Stomach (tissue), 4 donors: ENCODE data around the gene PTOV1.

Source experiments
- EP300 ChIP-seq: sonication (generic); formaldehyde crosslinking; IDR thresholded peaks from one replicate; pipeline ENCODE4 v1.6.1; 2017; ENCODE audit warnings: antibody characterized with exemption
- POLR2A ChIP-seq, 4 donors: fragments of 450-650 bp; IDR thresholded peaks; one replicate each; pipeline ENCODE4 v1.6.1; 2016; ENCODE audit warnings: antibody characterized with exemption in 4 of 4, control low read depth in 2 of 4, mild to moderate bottlenecking in 1 of 4, moderate library complexity in 1 of 4
- POLR2AphosphoS5 ChIP-seq, 3 donors: sonication (generic); formaldehyde crosslinking; IDR thresholded peaks; one replicate each; pipeline ENCODE4 v1.6.1; 2016; ENCODE audit warnings: antibody characterized with exemption in 3 of 3
- TF ChIP-seq, protein P1 (sequence below), 7 experiments: fragments of 450-650 bp in 4 of 7; fragments of 200-600 bp in 3 of 7; sonication (generic) in 3 of 7; IDR thresholded peaks; one replicate each; pipeline ENCODE4 v1.5.1; 2016 to 2019; ENCODE audit warnings: antibody characterized with exemption in 7 of 7, control low read depth in 2 of 7, mild to moderate bottlenecking in 1 of 7

DNA sequence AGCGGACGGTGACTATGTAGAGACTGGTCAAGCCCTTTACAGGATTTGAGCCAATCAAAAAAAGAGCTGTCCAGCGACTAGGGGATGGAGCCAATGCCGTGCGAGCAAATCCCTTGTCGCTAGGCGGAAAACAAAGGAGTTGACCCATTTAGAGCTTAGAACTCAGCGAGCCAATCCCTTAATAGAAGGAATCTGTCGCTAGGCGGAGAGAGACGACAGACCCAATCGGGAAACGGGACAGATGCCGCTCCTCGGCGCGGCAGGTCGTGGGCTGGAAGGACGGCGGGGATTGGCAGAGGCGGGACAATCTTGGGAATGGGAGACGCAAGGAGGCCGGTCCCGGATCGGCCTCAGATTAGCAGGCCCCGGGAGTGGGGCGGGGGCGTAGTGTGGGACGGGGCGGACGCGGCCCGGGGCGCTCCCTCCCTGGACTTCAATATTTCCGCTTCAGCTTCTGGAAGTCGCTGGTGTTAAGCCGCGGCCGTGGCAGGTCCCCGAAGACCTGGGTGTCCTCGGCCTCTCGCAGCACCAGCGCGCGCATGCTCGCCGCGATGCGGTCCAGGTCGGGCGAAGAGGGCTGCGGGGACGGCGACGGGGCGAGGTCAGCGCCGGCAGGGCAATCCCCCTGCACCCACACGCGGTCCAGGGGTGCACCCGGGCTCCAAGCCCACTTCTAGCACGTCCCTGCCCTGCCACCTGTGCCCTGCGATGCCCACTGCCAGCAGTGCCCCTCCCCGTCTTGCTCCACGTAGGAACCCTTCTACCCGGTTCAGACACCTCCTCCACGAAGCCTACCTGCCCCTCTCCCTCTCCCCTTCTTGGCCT is 18.7 kb downstream of the PTOV1 start:
- TF ChIP-seq, protein P1, sequence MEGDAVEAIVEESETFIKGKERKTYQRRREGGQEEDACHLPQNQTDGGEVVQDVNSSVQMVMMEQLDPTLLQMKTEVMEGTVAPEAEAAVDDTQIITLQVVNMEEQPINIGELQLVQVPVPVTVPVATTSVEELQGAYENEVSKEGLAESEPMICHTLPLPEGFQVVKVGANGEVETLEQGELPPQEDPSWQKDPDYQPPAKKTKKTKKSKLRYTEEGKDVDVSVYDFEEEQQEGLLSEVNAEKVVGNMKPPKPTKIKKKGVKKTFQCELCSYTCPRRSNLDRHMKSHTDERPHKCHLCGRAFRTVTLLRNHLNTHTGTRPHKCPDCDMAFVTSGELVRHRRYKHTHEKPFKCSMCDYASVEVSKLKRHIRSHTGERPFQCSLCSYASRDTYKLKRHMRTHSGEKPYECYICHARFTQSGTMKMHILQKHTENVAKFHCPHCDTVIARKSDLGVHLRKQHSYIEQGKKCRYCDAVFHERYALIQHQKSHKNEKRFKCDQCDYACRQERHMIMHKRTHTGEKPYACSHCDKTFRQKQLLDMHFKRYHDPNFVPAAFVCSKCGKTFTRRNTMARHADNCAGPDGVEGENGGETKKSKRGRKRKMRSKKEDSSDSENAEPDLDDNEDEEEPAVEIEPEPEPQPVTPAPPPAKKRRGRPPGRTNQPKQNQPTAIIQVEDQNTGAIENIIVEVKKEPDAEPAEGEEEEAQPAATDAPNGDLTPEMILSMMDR (IDR thresholded peaks at IDR 0.05) = peak in 2 of 7 experiments; percentile 21 to 24
- TF ChIP-seq EP300 (no peak), POLR2AphosphoS5 (IDR thresholded peaks at IDR 0.05) (peak in 2 of 3 donors; percentile 84 to 91), POLR2A (IDR thresholded peaks at IDR 0.05) (peak in 1 of 4 donors; percentile 52)
